ENCODE measurements around the gene HELZ2. TPM values are rescaled to one million over a fixed set of nuclear protein-coding genes. Genes with fewer than 3 reads are reported as not detected.

HELZ2 gene
- total and polyA plus RNA-seq, 2 of the 4 experiments (the other 2 are of a cell fraction) = 4.7 to 10.6 TPM

DNA sequence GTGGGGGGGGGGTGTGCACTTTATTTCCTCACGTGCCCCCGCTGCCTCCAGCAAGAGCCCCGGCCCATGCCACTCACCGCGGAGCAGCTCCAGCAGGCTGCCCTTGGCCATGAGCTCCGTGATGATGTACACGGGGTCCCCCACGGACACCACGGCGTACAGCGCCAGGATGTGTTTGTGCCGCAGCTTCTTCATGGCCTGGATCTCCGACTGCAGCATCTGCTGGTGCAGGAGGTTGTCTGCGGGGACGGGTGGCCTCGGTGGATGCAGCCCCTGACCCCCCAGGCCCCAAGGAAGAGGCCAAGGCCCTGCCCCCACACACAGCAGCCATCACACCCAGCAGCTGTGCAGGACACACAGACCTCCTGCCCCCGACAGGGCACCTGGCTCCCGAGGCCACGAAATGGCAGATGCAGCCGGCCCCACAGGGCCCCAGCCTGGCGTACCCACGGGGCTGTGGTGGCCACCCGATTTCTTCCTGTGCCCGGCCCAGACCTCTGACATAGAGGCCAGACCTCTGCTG is 41.5 kb downstream of the HELZ2 start:
- H2AFZ ChIP-seq (replicated peaks; ENCODE audit: low read length, poor library complexity) = no peak overlapping the region
- peak overlapping the region; percentile 20 for H2BK5ac ChIP-seq (ENCODE audit: low read depth, low read length, poor library complexity, severe bottlenecking)
- H3K36me3 ChIP-seq (ENCODE audit: control insufficient read depth, insufficient read depth, low read length) = no peaks in the 10 kb centered on the region
- 75% methylated on average over 15 of the region's 24 CpGs; no CpG with 5 or more reads in 1 of the 2 experiments for WGBS, 2 experiments (ENCODE audit: extremely low coverage in 2 of 2, insufficient read length in 1 of 2)
- no peak overlapping the region for H2BK120ac ChIP-seq (ENCODE audit: low read depth, low read length)
- H3K18ac ChIP-seq (ENCODE audit: low read depth, low read length) = no peak overlapping the region
- H2BK15ac ChIP-seq (ENCODE audit: low read depth, low read length) = no peak overlapping the region
- no peak overlapping the region for H3K23ac ChIP-seq (ENCODE audit: low read depth, low read length)
- no peak overlapping the region for H3K14ac ChIP-seq (replicated peaks; ENCODE audit: low read depth, low read length)
- no peak overlapping the region for H4K8ac ChIP-seq (ENCODE audit: low read depth in 2 of 2, low read length in 2 of 2)
- peak overlapping the region; percentile 55 for H2AK9ac ChIP-seq (replicated peaks; ENCODE audit: low read depth, low read length, poor library complexity)
- H3K9me3 ChIP-seq (ENCODE audit: control insufficient read depth, insufficient read depth, low read length) = no peaks in the 10 kb centered on the region
- intact Hi-C loops (cut with micrococcal nuclease) = loop anchor here (10.0 kb wide), 1 partner anchor 122 kb away; the partner anchor contains the start of genes RTEL1 and STMN3
- no peaks in the 10 kb centered on the region for H3K79me1 ChIP-seq (ENCODE audit: low read depth in 1 of 2, low read length in 2 of 2)
- no peaks in the 10 kb centered on the region for H4K20me1 ChIP-seq (ENCODE audit: insufficient read depth, low read length)
- no peaks in the 10 kb centered on the region for H3K9me1 ChIP-seq (ENCODE audit: insufficient read depth, low read length)
- H2BK20ac ChIP-seq (ENCODE audit: low read depth, low read length) = no peak overlapping the region
- POLR2A ChIA-PET (ENCODE audit: unreplicated experiment) = no interaction called here
- H4K5ac ChIP-seq (ENCODE audit: low read depth, low read length) = no peak overlapping the region
- ATAC-seq (ENCODE audit: low read depth) = no peak
- no peak overlapping the region for H4K91ac ChIP-seq (ENCODE audit: insufficient read depth, low read depth, low read length)
- TF ChIP-seq MAFK (IDR thresholded peaks at IDR 0.05; ENCODE audit: low read depth, low read length) (no peak), MXI1 (IDR thresholded peaks at IDR 0.05; ENCODE audit: borderline replicate concordance, low read depth, low read length) (no peak), SMC3 (IDR thresholded peaks at IDR 0.05; ENCODE audit: low read depth, low read length) (no peak), USF2 (IDR thresholded peaks at IDR 0.05; ENCODE audit: low read depth, low read length) (no peak), RCOR1 (IDR thresholded peaks at IDR 0.05; ENCODE audit: insufficient replicate concordance, low read length) (no peak), CHD1 (IDR thresholded peaks at IDR 0.05; ENCODE audit: low read depth, low read length) (no peak), CEBPB (IDR thresholded peaks at IDR 0.05; ENCODE audit: low read depth, low read length) (no peak), NFE2L2 (IDR thresholded peaks at IDR 0.05; ENCODE audit: low read depth, low read length) (no peak), BHLHE40 (IDR thresholded peaks at IDR 0.05; ENCODE audit: low read depth, low read length) (no peak), RFX5 (IDR thresholded peaks at IDR 0.05; ENCODE audit: low read depth, low read length) (no peak), POLR2A (IDR thresholded peaks at IDR 0.05; ENCODE audit: low read depth, low read length) (no peak), FOS (IDR thresholded peaks at IDR 0.05; ENCODE audit: low read depth, low read length) (no peak), MAZ (IDR thresholded peaks at IDR 0.05; ENCODE audit: borderline replicate concordance, low read depth, low read length) (no peak)
- TF ChIP-seq, protein P1, sequence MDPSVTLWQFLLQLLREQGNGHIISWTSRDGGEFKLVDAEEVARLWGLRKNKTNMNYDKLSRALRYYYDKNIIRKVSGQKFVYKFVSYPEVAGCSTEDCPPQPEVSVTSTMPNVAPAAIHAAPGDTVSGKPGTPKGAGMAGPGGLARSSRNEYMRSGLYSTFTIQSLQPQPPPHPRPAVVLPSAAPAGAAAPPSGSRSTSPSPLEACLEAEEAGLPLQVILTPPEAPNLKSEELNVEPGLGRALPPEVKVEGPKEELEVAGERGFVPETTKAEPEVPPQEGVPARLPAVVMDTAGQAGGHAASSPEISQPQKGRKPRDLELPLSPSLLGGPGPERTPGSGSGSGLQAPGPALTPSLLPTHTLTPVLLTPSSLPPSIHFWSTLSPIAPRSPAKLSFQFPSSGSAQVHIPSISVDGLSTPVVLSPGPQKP (IDR thresholded peaks at IDR 0.05; ENCODE audit: borderline replicate concordance, low read depth, low read length) = no peak
- TF ChIP-seq, protein P2, sequence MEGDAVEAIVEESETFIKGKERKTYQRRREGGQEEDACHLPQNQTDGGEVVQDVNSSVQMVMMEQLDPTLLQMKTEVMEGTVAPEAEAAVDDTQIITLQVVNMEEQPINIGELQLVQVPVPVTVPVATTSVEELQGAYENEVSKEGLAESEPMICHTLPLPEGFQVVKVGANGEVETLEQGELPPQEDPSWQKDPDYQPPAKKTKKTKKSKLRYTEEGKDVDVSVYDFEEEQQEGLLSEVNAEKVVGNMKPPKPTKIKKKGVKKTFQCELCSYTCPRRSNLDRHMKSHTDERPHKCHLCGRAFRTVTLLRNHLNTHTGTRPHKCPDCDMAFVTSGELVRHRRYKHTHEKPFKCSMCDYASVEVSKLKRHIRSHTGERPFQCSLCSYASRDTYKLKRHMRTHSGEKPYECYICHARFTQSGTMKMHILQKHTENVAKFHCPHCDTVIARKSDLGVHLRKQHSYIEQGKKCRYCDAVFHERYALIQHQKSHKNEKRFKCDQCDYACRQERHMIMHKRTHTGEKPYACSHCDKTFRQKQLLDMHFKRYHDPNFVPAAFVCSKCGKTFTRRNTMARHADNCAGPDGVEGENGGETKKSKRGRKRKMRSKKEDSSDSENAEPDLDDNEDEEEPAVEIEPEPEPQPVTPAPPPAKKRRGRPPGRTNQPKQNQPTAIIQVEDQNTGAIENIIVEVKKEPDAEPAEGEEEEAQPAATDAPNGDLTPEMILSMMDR (conservative IDR thresholded peaks at IDR 0.05; ENCODE audit: low read depth, low read length) = no peak
- no TSS peak for BruUV-seq (replicated peaks)
- H3K27me3 ChIP-seq (ENCODE audit: control insufficient read depth, insufficient read depth, low read length) = peaks cover 4% of the 10 kb centered on the region; the same call in 1 of the 2 replicates
- H3K4me1 ChIP-seq (ENCODE audit: control insufficient read depth, insufficient read depth, low read length) = no peaks in the 10 kb centered on the region; the same call in 1 of the 2 replicates
- DNase-seq = no peak
- H3K4me2 ChIP-seq (ENCODE audit: low read depth, low read length) = no peak overlapping the region
- H3K56ac ChIP-seq (ENCODE audit: extremely low read depth, insufficient read depth, low read length) = no peak overlapping the region
- in situ Hi-C loops (cut with MboI; ENCODE audit: low sequenced_read_pairs) = loop anchor here (10.0 kb wide), 2 partner anchors 332 to 442 kb away; partner anchors contain the start of genes ABHD16B, SAMD10 and TPD52L2
- no peak overlapping the region for H3K4me3 ChIP-seq (ENCODE audit: insufficient read depth, low read depth, low read length)
- no peak overlapping the region for H3K4ac ChIP-seq (ENCODE audit: low read depth, low read length)
- no peak overlapping the region for H3K9ac ChIP-seq (ENCODE audit: low read depth, low read length)
- H2AK5ac ChIP-seq (ENCODE audit: low read depth, low read length) = no peak overlapping the region
- CTCF ChIA-PET = no interaction called here
- dilution Hi-C loops (cut with HindIII; ENCODE audit: low sequenced_read_pairs, unreplicated experiment) = no loop called here
- no peak overlapping the region for H3K27ac ChIP-seq (ENCODE audit: insufficient read depth, low read length)
